Mesodermal cell (in vitro differentiated cells): ENCODE data around the gene PHYHIPL.
"Not testable (repeated sequence)": the region's sequence is repeated elsewhere in the genome, so short reads cannot be mapped to it uniquely, and the experiment has no call there.

Source experiments
- H3K27ac ChIP-seq: 2 replicates; pipeline ENCODE4 v1.7.0; 2013; ENCODE audit warnings: mild to moderate bottlenecking, low read depth, low read length, moderate library complexity; ENCODE audit not compliant: severe bottlenecking
- H3K36me3 ChIP-seq: 2 replicates; pipeline ENCODE4 v1.7.1; 2013; ENCODE audit warnings: mild to moderate bottlenecking, low read length, moderate library complexity; ENCODE audit not compliant: control insufficient read depth, insufficient read depth
- H3K4me1 ChIP-seq: one replicate; pipeline ENCODE4 v1.7.1; 2013; ENCODE audit warnings: mild to moderate bottlenecking, low read length; ENCODE audit not compliant: insufficient read depth, control insufficient read depth, poor library complexity, severe bottlenecking
- H3K4me3 ChIP-seq: 2 replicates; pipeline ENCODE4 v1.7.0; 2013; ENCODE audit warnings: low read length, control low read depth, mild to moderate bottlenecking; ENCODE audit not compliant: insufficient read depth, poor library complexity, severe bottlenecking; ENCODE audit errors: extremely low read depth
- H3K9me3 ChIP-seq: 2 replicates; pipeline ENCODE4 v1.7.1; 2013; ENCODE audit warnings: mild to moderate bottlenecking, low read length, moderate library complexity; ENCODE audit not compliant: control insufficient read depth
- WGBS, 2 experiments: methylation state at CpG; one replicate each; pipeline ENCODE4 v1.1.5; 2013; ENCODE audit warnings: missing lambda C conversion rate in 2 of 2; ENCODE audit not compliant: insufficient coverage in 2 of 2; 5-methylcytosine and 5-hydroxymethylcytosine counted together

PHYHIPL gene

GRCh38 chr10:59206204-59206720, 29.8 kb downstream of the PHYHIPL start:
- Histone ChIP-seq H3K27ac (no peak overlapping the region), H3K9me3 (no peaks in the 10 kb centered on the region), H3K36me3 (no peaks in the 10 kb centered on the region), H3K4me3 (no peak overlapping the region), H3K4me1 (no peaks in the 10 kb centered on the region)
- 83 to 100% methylated on average over 1 to 4 of the region's 5 CpGs for WGBS, 2 experiments

GRCh38 chr10:59212301-59212798, 35.9 kb downstream of the PHYHIPL start:
- Histone ChIP-seq H3K27ac (no peak overlapping the region), H3K4me1 (no peaks in the 10 kb centered on the region), H3K9me3 (no peaks in the 10 kb centered on the region), H3K36me3 (no peaks in the 10 kb centered on the region), H3K4me3 (no peak overlapping the region)
- no CpG with 5 or more reads among the region's 2 CpGs for WGBS, 2 experiments

- WGBS, 2 experiments, result no CpG with 5 or more reads among the region's 1 CpG
- Histone ChIP-seq H3K4me1 (no peaks in the 10 kb centered on the region), H3K27ac (no peak overlapping the region), H3K36me3 (no peaks in the 10 kb centered on the region), H3K4me3 (no peak overlapping the region), H3K9me3 (no peaks in the 10 kb centered on the region)
These were observed 37.7 kb downstream of the PHYHIPL start for GRCh38 chr10:59214160-59214559.

- Histone ChIP-seq H3K27ac (no peak overlapping the region), H3K9me3 (no peaks in the 10 kb centered on the region), H3K4me3 (no peak overlapping the region), H3K4me1 (no peaks in the 10 kb centered on the region), H3K36me3 (no peaks in the 10 kb centered on the region)
- WGBS, 2 experiments, result 86 to 100% methylated on average over 2 of the region's 4 CpGs
These were observed 39.9 kb downstream of the PHYHIPL start for GRCh38 chr10:59216178-59216869.

DNA sequence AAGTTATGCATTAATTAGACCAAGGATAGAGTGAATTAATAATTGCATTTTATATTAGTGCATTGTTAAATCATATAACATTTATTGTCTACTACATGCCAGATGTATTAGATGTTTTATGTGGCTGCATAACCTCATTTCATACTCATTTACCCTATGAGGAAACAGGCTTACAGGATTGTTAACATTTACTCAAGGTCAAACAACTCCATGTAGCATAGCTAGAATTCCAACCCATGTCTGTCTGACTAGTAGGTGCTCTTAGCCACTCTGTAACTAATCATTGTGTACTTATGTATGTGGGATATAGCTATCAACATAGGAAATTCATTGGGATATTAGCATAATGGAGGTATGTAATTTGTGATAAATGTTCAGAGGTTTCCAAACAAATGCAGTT, 46.3 kb downstream of the PHYHIPL start:
- Histone ChIP-seq H3K9me3 (no peaks in the 10 kb centered on the region), H3K27ac (no peak overlapping the region), H3K4me3 (no peak overlapping the region), H3K36me3 (no peaks in the 10 kb centered on the region), H3K4me1 (no peaks in the 10 kb centered on the region)

DNA sequence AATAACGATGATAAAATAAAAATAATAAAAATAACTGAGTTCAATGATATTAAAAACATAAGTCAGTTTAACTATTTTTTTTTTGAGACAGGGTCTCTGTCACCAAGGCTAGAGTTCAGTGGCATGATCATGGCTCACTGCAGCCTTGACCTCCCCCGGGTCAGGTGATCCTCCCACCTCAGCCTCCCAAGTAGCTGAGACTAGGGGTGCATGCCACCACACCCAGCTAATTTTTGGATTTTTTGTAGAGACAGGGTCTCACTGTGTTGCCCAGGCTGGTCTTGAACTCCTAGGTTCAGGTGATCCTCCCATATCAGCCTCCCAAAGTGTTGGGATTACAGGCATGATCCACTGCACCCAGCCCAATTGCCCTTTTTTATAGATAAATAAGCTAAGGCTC, 47.2 kb downstream of the PHYHIPL start:
- H3K36me3 ChIP-seq, H3K4me3 ChIP-seq, H3K9me3 ChIP-seq, H3K27ac ChIP-seq, H3K4me1 ChIP-seq: not testable (repeated sequence)
- 100% methylated on average over 1 of the region's 2 CpGs for WGBS, 2 experiments

DNA sequence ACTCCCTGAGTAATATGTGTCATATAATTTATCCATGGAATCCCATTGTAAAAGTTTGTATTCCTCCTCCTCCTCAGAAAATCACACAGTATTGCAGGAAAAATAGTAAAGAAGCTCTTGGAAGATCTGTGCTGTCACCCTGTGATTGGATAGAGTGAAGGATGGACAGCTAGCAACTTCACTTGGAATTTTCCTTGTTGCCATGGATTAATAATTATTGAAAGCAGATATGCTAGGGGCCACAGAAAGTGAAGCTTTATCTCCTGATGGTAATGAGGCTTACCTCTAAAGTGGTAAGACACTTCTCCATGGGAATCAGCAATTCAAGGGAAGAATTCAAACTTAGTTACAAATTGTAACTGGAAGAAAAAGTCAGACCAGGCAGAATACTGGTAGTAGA, 48.8 kb downstream of the PHYHIPL start:
- Histone ChIP-seq H3K36me3 (no peaks in the 10 kb centered on the region), H3K9me3 (no peaks in the 10 kb centered on the region), H3K4me3 (no peak overlapping the region), H3K4me1 (no peaks in the 10 kb centered on the region), H3K27ac (no peak overlapping the region)

GRCh38 chr10:59227136-59227673, 50.8 kb downstream of the PHYHIPL start:
- no peak overlapping the region for H3K27ac ChIP-seq
- no peak overlapping the region for H3K4me3 ChIP-seq
- H3K9me3 ChIP-seq, result no peaks in the 10 kb centered on the region
- WGBS, 2 experiments, result 90 to 100% methylated on average over 1 to 2 of the region's 3 CpGs
- no peaks in the 10 kb centered on the region for H3K36me3 ChIP-seq
- H3K4me1 ChIP-seq, result no peaks in the 10 kb centered on the region

DNA sequence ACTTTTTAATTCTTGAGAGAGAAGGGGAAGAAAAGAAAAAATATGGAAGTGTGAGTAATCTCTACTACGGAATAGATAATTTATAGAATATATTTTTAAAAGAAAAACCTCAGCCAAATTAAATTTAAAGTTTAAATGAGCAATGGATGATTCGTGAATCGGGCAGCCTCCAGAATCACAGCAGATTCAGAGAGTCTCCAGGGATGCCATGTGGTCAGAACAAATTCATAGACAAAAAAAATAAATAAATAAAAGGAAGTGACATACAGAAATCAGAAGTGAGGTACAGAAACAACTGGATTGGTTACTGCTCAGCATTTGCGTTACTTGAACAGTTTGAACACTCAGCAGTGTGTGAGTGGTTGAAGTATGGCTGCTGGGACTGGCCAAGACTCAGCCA, 53.0 kb downstream of the PHYHIPL start:
- Histone ChIP-seq H3K4me1 (no peaks in the 10 kb centered on the region), H3K9me3 (no peaks in the 10 kb centered on the region), H3K36me3 (no peaks in the 10 kb centered on the region), H3K4me3 (no peak overlapping the region), H3K27ac (no peak overlapping the region)
- 80 to 100% methylated on average over 1 of the region's 4 CpGs for WGBS, 2 experiments

- no peaks in the 10 kb centered on the region for H3K36me3 ChIP-seq
- no peak overlapping the region for H3K4me3 ChIP-seq
- H3K9me3 ChIP-seq, result no peaks in the 10 kb centered on the region
- H3K4me1 ChIP-seq, result no peaks in the 10 kb centered on the region
- 67 to 100% methylated on average over 1 of the region's 3 CpGs for WGBS, 2 experiments
- no peak overlapping the region for H3K27ac ChIP-seq
These were observed 57.8 kb downstream of the PHYHIPL start for GRCh38 chr10:59234194-59234593.

GRCh38 chr10:59234816-59235429, 58.5 kb downstream of the PHYHIPL start:
- Histone ChIP-seq H3K9me3 (no peaks in the 10 kb centered on the region), H3K4me1 (no peaks in the 10 kb centered on the region), H3K27ac (no peak overlapping the region), H3K36me3 (no peaks in the 10 kb centered on the region), H3K4me3 (no peak overlapping the region)
